ENCODE results near the gene NOD2. TPM values are rescaled to one million over a fixed set of nuclear protein-coding genes. Genes with fewer than 3 reads are reported as not detected.

The NOD2 gene
- total RNA-seq, 1 experiment from 2014 or later = 5.4 TPM

- Histone ChIP-seq H4K20me1 (ENCODE audit: insufficient read depth) (no peaks in the 10 kb centered on the region), H3K9me2 (ENCODE audit: insufficient read depth) (no peaks in the 10 kb centered on the region), H3K4me1 (ENCODE audit: control insufficient read depth in 1 of 2, insufficient read depth in 2 of 2, low read length in 2 of 2) (no peaks in the 10 kb centered on the region), H2AFZ (ENCODE audit: low read depth, low read length, poor library complexity, severe bottlenecking) (no peak overlapping the region), H3K27ac (ENCODE audit: low read depth, low read length) (no peak overlapping the region), H3K27me3 (ENCODE audit: insufficient read depth, low read length) (no peaks in the 10 kb centered on the region), H3K4me2 (ENCODE audit: low read length) (no peak overlapping the region), H3K9me3 (ENCODE audit: control insufficient read depth in 1 of 2, insufficient read depth in 1 of 2, low read depth in 1 of 2, low read length in 2 of 2) (no peaks in the 10 kb centered on the region), H3K79me2 (ENCODE audit: insufficient read depth, low read length) (no peaks in the 10 kb centered on the region), H3K9ac (ENCODE audit: low read length) (no peak overlapping the region), H3K4me3 (replicated peaks in 1 of 2; ENCODE audit: low read depth in 1 of 2, low read length in 2 of 2) (no peak overlapping the region), H3K36me3 (ENCODE audit: control insufficient read depth in 1 of 2, insufficient read depth in 2 of 2, low read length in 2 of 2) (no peaks in the 10 kb centered on the region)
- TF ChIP-seq EZH2phosphoT487 (IDR thresholded peaks at IDR 0.05; ENCODE audit: borderline replicate concordance) (no peak), ATF3 (IDR thresholded peaks at IDR 0.05) (no peak), CEBPB (IDR thresholded peaks at IDR 0.05; ENCODE audit: low read depth) (no peak), EZH2 (IDR thresholded peaks at IDR 0.05) (no peak), FOSL1 (IDR thresholded peaks at IDR 0.05; ENCODE audit: low read depth) (no peak)
- intact Hi-C loops (cut with micrococcal nuclease) = no loop called here
- no peak for DNase-seq (ENCODE audit: low read depth, low spot score)
- ChIA-PET CTCF (no interaction called here), RAD21 (ENCODE audit: low non-redundant PET in 1 of 2, low total read pairs in 2 of 2, uncharacterized antibody in 2 of 2, unreplicated experiment in 2 of 2) (no interaction called here), POLR2A (no interaction called here)
- ATAC-seq = no peak
- no TSS peak for BruUV-seq (replicated peaks)
These were observed 17.6 kb downstream of the NOD2 start for GRCh38 chr16:50711040-50711439.

- Histone ChIP-seq H3K4me3 (replicated peaks in 1 of 2; ENCODE audit: low read depth in 1 of 2, low read length in 2 of 2) (no peak overlapping the region), H3K4me2 (ENCODE audit: low read length) (no peak overlapping the region), H2AFZ (ENCODE audit: low read depth, low read length, poor library complexity, severe bottlenecking) (no peak overlapping the region), H3K9me3 (ENCODE audit: control insufficient read depth in 1 of 2, insufficient read depth in 1 of 2, low read depth in 1 of 2, low read length in 2 of 2) (no peaks in the 10 kb centered on the region), H3K27ac (ENCODE audit: low read depth, low read length) (no peak overlapping the region), H4K20me1 (ENCODE audit: insufficient read depth) (no peaks in the 10 kb centered on the region), H3K27me3 (ENCODE audit: insufficient read depth, low read length) (no peaks in the 10 kb centered on the region), H3K4me1 (ENCODE audit: control insufficient read depth in 1 of 2, insufficient read depth in 2 of 2, low read length in 2 of 2) (no peaks in the 10 kb centered on the region), H3K9me2 (ENCODE audit: insufficient read depth) (no peaks in the 10 kb centered on the region), H3K36me3 (ENCODE audit: control insufficient read depth in 1 of 2, insufficient read depth in 2 of 2, low read length in 2 of 2) (no peaks in the 10 kb centered on the region), H3K79me2 (ENCODE audit: insufficient read depth, low read length) (no peaks in the 10 kb centered on the region), H3K9ac (ENCODE audit: low read length) (no peak overlapping the region)
- TF ChIP-seq ATF3 (IDR thresholded peaks at IDR 0.05) = no peak
- TF ChIP-seq CTCF (IDR thresholded peaks at IDR 0.05 in 2 of 3, conservative IDR thresholded peaks at IDR 0.05 in 1 of 3; ENCODE audit: borderline replicate concordance in 1 of 3, insufficient read depth in 1 of 3, low read depth in 2 of 3, low read length in 2 of 3) = no peak
- TF ChIP-seq EZH2 (IDR thresholded peaks at IDR 0.05) = no peak
- no peak for TF ChIP-seq EZH2phosphoT487 (IDR thresholded peaks at IDR 0.05; ENCODE audit: borderline replicate concordance)
- no peak for TF ChIP-seq ZFX (IDR thresholded peaks at IDR 0.05)
- intact Hi-C loops (cut with micrococcal nuclease) = no loop called here
- CTCF ChIA-PET = no interaction called here
- DNase-seq (ENCODE audit: low read depth, low spot score) (no peak), ATAC-seq (no peak)
- POLR2A ChIA-PET = no interaction called here
- BruUV-seq (replicated peaks) = no TSS peak
- RAD21 ChIA-PET (ENCODE audit: low non-redundant PET in 1 of 2, low total read pairs in 2 of 2, uncharacterized antibody in 2 of 2, unreplicated experiment in 2 of 2) = no interaction called here
These were observed 18.6 kb downstream of the NOD2 start for GRCh38 chr16:50711862-50712559.
